ENCODE data around the gene SLC15A3.

The SLC15A3 gene

DNA sequence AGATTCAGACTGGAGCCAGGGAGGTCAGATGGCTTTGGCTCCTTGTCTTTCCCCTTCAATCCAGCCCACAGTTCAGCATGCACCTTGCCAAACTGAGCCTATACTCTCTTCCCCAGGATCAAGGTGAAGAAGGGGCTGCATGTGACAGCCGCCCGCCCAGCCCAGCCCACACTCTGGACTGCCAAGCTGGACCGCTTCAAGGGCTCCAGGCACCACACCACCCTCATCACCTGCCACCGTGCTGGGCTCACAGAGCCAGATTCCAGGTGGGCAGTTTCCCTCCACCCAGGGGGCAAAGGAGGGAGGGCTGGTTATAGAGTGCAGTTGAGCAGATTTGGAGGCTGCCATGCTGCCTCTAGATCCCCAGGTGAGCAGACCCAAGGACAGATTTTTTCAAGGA lies 21.6 kb downstream of the SLC15A3 start:
- TF ChIP-seq, protein P1, sequence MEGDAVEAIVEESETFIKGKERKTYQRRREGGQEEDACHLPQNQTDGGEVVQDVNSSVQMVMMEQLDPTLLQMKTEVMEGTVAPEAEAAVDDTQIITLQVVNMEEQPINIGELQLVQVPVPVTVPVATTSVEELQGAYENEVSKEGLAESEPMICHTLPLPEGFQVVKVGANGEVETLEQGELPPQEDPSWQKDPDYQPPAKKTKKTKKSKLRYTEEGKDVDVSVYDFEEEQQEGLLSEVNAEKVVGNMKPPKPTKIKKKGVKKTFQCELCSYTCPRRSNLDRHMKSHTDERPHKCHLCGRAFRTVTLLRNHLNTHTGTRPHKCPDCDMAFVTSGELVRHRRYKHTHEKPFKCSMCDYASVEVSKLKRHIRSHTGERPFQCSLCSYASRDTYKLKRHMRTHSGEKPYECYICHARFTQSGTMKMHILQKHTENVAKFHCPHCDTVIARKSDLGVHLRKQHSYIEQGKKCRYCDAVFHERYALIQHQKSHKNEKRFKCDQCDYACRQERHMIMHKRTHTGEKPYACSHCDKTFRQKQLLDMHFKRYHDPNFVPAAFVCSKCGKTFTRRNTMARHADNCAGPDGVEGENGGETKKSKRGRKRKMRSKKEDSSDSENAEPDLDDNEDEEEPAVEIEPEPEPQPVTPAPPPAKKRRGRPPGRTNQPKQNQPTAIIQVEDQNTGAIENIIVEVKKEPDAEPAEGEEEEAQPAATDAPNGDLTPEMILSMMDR (conservative IDR thresholded peaks at IDR 0.05), result no peak
- no peak overlapping the region for H3K27ac ChIP-seq

- TF ChIP-seq ZFX (IDR thresholded peaks at IDR 0.05), result no peak
- TF ChIP-seq, protein P1 (conservative IDR thresholded peaks at IDR 0.05), result no peak
- H3K27ac ChIP-seq, result no peak overlapping the region
Observed at GRCh38 chr11:60929764-60930163, 22.2 kb downstream of the SLC15A3 start.

DNA sequence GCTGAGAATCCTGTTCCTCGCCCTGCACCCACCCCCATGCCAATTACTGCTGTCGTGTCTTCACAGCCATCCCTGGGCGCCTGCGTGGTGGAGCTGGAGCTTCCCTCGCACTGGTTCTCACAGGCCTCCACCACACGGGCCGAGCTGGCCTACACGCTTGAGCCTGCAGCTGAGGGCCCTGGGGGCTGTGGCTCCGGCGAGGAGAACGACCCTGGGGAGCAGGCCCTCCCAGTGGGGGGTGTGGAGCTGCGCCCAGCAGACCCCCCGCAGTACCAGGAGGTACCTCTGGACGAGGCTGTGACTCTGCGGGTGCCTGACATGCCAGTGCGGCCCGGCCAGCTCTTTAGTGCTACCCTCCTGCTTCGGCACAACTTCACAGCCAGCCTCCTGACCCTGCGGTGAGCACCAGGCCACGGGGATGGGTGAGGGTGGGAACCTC lies 23.4 kb downstream of the SLC15A3 start:
- TF ChIP-seq, protein P1 (conservative IDR thresholded peaks at IDR 0.05), result no peak
- TF ChIP-seq ZFX (IDR thresholded peaks at IDR 0.05), result no peak
- H3K27ac ChIP-seq, result no peak overlapping the region

GRCh38 chr11:60927600-60927999 lies 24.4 kb downstream of the SLC15A3 start:
- H3K27ac ChIP-seq, result no peak overlapping the region
- TF ChIP-seq, protein P1 (conservative IDR thresholded peaks at IDR 0.05), result no peak
- no peak for TF ChIP-seq ZFX (IDR thresholded peaks at IDR 0.05)

GRCh38 chr11:60927061-60927592 lies 24.8 kb downstream of the SLC15A3 start:
- TF ChIP-seq, protein P1 (conservative IDR thresholded peaks at IDR 0.05), result no peak
- no peak for TF ChIP-seq ZFX (IDR thresholded peaks at IDR 0.05)

DNA sequence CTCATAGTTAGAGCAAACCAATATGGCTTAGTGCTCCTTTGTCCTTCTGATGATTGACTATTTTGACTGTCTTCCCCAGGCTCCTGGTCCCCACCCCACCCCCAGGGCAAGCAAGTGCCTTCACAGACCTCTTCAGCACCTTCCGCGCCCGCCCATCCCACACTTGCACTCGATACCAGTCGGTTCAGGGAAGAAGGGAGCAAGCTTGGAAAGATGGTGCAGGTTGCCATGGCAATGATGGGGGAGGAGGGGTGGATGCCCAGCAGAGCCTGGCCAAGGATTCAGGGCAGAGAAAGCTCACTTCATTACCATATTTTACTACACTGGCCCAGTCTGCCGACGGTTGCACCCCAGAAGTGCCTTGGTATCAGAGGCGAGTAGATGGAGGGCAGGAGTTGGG lies 25.5 kb downstream of the SLC15A3 start:
- no peak overlapping the region for H3K27ac ChIP-seq
- no peak for TF ChIP-seq ZFX (IDR thresholded peaks at IDR 0.05)
- TF ChIP-seq, protein P1 (conservative IDR thresholded peaks at IDR 0.05), result no peak

More at GRCh38 chr11:60927061-60927592, 24.8 kb downstream of the SLC15A3 start:
- H3K27ac ChIP-seq, result no peak overlapping the region

GRCh38 chr11:60925868-60926267 lies 26.1 kb downstream of the SLC15A3 start:
- no peak overlapping the region for H3K27ac ChIP-seq
- TF ChIP-seq ZFX (IDR thresholded peaks at IDR 0.05), result no peak
- TF ChIP-seq, protein P1 (conservative IDR thresholded peaks at IDR 0.05), result no peak

All from C4-2B (cell line).